SHP77 (cell line): ENCODE data around the gene CARD11.
"Not testable (repeated sequence)": the region's sequence is repeated elsewhere in the genome, so short reads cannot be mapped to it uniquely, and the experiment has no call there.

Source experiments
- DNase-seq, 2 experiments: peaks; one replicate each; lab custom pipeline; 2025; lab: John Stamatoyannopoulos, UW

CARD11 gene

GRCh38 chr7:2926120-2926895, 117.4 kb downstream of the CARD11 start:
- no peak for DNase-seq

GRCh38 chr7:2924866-2925840, 118.5 kb downstream of the CARD11 start:
- DNase-seq = no peak

GRCh38 chr7:2923886-2924574, 119.6 kb downstream of the CARD11 start:
- DNase-seq = no peak

- DNase-seq = no peak
These were observed 120.3 kb downstream of the CARD11 start for GRCh38 chr7:2923291-2923781.

- no peak for DNase-seq
These were observed 120.8 kb downstream of the CARD11 start for GRCh38 chr7:2922866-2923265.

- no peak for DNase-seq
These were observed 121.3 kb downstream of the CARD11 start for GRCh38 chr7:2922348-2922691.

GRCh38 chr7:2921653-2922347, 121.9 kb downstream of the CARD11 start:
- peak in 1 of 2 experiments; percentile 13 for DNase-seq

- no peak for DNase-seq
These were observed 122.6 kb downstream of the CARD11 start for GRCh38 chr7:2920956-2921652.

GRCh38 chr7:2920480-2920879, 123.2 kb downstream of the CARD11 start:
- DNase-seq = not testable (repeated sequence)

GRCh38 chr7:2920041-2920440, 123.6 kb downstream of the CARD11 start:
- DNase-seq = no peak

GRCh38 chr7:2919256-2919655, 124.4 kb downstream of the CARD11 start:
- DNase-seq = no peak

GRCh38 chr7:2918406-2918805, 125.3 kb downstream of the CARD11 start:
- DNase-seq = no peak

GRCh38 chr7:2915023-2915422, 128.6 kb downstream of the CARD11 start:
- DNase-seq = no peak

GRCh38 chr7:2913760-2914387, 129.8 kb downstream of the CARD11 start:
- no peak for DNase-seq

- DNase-seq = no peak
These were observed 130.8 kb downstream of the CARD11 start for GRCh38 chr7:2912684-2913439.

GRCh38 chr7:2911466-2911865, 132.2 kb downstream of the CARD11 start:
- no peak for DNase-seq

- DNase-seq = no peak
These were observed 134.1 kb downstream of the CARD11 start for GRCh38 chr7:2909471-2910039.

- no peak for DNase-seq
These were observed 134.6 kb downstream of the CARD11 start for GRCh38 chr7:2909043-2909442.

GRCh38 chr7:2908103-2908683, 135.5 kb downstream of the CARD11 start:
- DNase-seq = no peak
